Subcutaneous adipose tissue (tissue), 4 donors: ENCODE measurements around the gene DESI2. TPM values are rescaled to one million over a fixed set of nuclear protein-coding genes. Genes with fewer than 3 reads are reported as not detected.

Experiments used
- CTCF ChIP-seq: fragments of 450-650 bp; IDR thresholded peaks from one replicate; pipeline ENCODE4 v1.5.1; 2016; ENCODE audit warnings: low read depth, mild to moderate bottlenecking, control low read depth, antibody characterized with exemption, moderate library complexity
- total RNA-seq, 4 donors: library from RNA; depleted of rRNA; stranded (reverse); fragments of >200 nt; gene quantifications; one replicate each; pipeline ENCODE4 v1.1.0, GENCODE V29; 2016

DESI2 gene
- total RNA-seq, 4 donors from 2014 or later: 24.7 to 39.6 (median 29.7) TPM

- TF ChIP-seq CTCF: no peak
Observed at GRCh38 chr1:244699741-244700140, 46.8 kb downstream of the DESI2 start.

GRCh38 chr1:244700808-244701207 lies 47.9 kb downstream of the DESI2 start:
- TF ChIP-seq CTCF: no peak

- no peak for TF ChIP-seq CTCF
Observed at GRCh38 chr1:244702620-244703019, 49.7 kb downstream of the DESI2 start.

- TF ChIP-seq CTCF: no peak
Observed at GRCh38 chr1:244704107-244704506, 51.2 kb downstream of the DESI2 start.

- TF ChIP-seq CTCF: no peak
Observed at GRCh38 chr1:244705261-244706234, 52.6 kb downstream of the DESI2 start.

- no peak for TF ChIP-seq CTCF
Observed at GRCh38 chr1:244709076-244709475, 56.1 kb downstream of the DESI2 start.

GRCh38 chr1:244709476-244710368 lies 56.8 kb downstream of the DESI2 start:
- TF ChIP-seq CTCF: no peak
